Activated T-helper 2 cell treated with anti-CD3 and anti-CD28 coated beads, Interferon-gamma antibody, Interleukin-2, Interleukin-4, amounts not matched to agents 10 μg/mL and 5 μg/mL and 100 μg/mL, durations not matched to agents 14 hours and 24 hours and 36 hours (primary cell): Measurements from ENCODE around the gene PRSS1. TPM values are rescaled to one million over a fixed set of nuclear protein-coding genes. Genes with fewer than 3 reads are reported as not detected.

Experiments used
- DNase-seq: peaks from one replicate; pipeline ENCODE4 v3.0.0; 2021; ENCODE audit warnings: low spot score
- H3K27ac Mint-ChIP-seq: one replicate; pipeline ENCODE4 v1.8.0; 2021; ENCODE audit warnings: mixed read lengths
- H3K27me3 Mint-ChIP-seq: one replicate; pipeline ENCODE4 v1.8.0; 2021; ENCODE audit warnings: low read depth, mixed read lengths
- H3K36me3 Mint-ChIP-seq: one replicate; pipeline ENCODE4 v1.8.0; 2021; ENCODE audit warnings: low read depth, mixed read lengths
- H3K4me1 Mint-ChIP-seq: one replicate; pipeline ENCODE4 v1.8.0; 2021; ENCODE audit warnings: low read depth, mixed read lengths
- H3K4me3 Mint-ChIP-seq: one replicate; pipeline ENCODE4 v1.8.0; 2021; ENCODE audit warnings: low read depth, mild to moderate bottlenecking, moderate library complexity, mixed read lengths
- H3K9me3 Mint-ChIP-seq: one replicate; pipeline ENCODE4 v1.8.0; 2021; ENCODE audit warnings: mixed read lengths
- intact Hi-C: fragments of 100-400 bp; cut with micrococcal nuclease; formaldehyde crosslinking; loops from one replicate; pipeline ENCODE4 v1.15.1; 2023
- total RNA-seq: library from RNA; stranded (reverse); gene quantifications from 2 replicates; pipeline ENCODE4 v1.2.3, GENCODE V29; 2022

The PRSS1 gene
- total RNA-seq, 1 donor from 2014 or later, result not detected

GRCh38 chr7:142800699-142801260 lies 51.5 kb downstream of the PRSS1 start:
- no peaks in the 10 kb centered on the region for H3K27me3 Mint-ChIP-seq
- no peaks in the 10 kb centered on the region for H3K9me3 Mint-ChIP-seq
- H3K4me1 Mint-ChIP-seq, result peaks cover 73% of the 10 kb centered on the region
- intact Hi-C loops, result loop anchor here (1.0 kb wide), 1 partner anchor 8 kb away; no protein-coding TSS in a partner anchor
- peak overlapping the region; percentile 95 for H3K4me3 Mint-ChIP-seq
- peaks cover 91% of the 10 kb centered on the region for H3K36me3 Mint-ChIP-seq
- no peak for DNase-seq
- peak overlapping the region; percentile 99 for H3K27ac Mint-ChIP-seq

GRCh38 chr7:142801601-142802295 lies 52.5 kb downstream of the PRSS1 start:
- no peak for DNase-seq
- Mint-ChIP-seq H3K27me3 (no peaks in the 10 kb centered on the region), H3K4me3 (peak overlapping the region; percentile 95), H3K36me3 (peaks cover 87% of the 10 kb centered on the region), H3K4me1 (peaks cover 81% of the 10 kb centered on the region), H3K9me3 (no peaks in the 10 kb centered on the region), H3K27ac (peak overlapping the region; percentile 99)
- intact Hi-C loops, result no loop called here

GRCh38 chr7:142802301-142802700 lies 53.0 kb downstream of the PRSS1 start:
- peaks cover 86% of the 10 kb centered on the region for H3K4me1 Mint-ChIP-seq
- peaks cover 86% of the 10 kb centered on the region for H3K36me3 Mint-ChIP-seq
- no peaks in the 10 kb centered on the region for H3K27me3 Mint-ChIP-seq
- peak overlapping the region; percentile 95 for H3K4me3 Mint-ChIP-seq
- intact Hi-C loops, result no loop called here
- H3K9me3 Mint-ChIP-seq, result no peaks in the 10 kb centered on the region
- DNase-seq, result no peak
- peak overlapping the region; percentile 99 for H3K27ac Mint-ChIP-seq

Other genes starting within 250 kb of the PRSS1 start
- not detected in 2 replicates for gene PRSS2, start 21.5 kb downstream of the PRSS1 start, total RNA-seq
- gene EPHB6, start 105.6 kb downstream of the PRSS1 start, total RNA-seq, result 2.4 and 3.0 TPM in 2 replicates
- 0.07 TPM in 1 of 2 replicates, not detected in the other for gene TRPV6, start 136.3 kb downstream of the PRSS1 start, total RNA-seq
- not detected in 2 replicates for gene TRPV5, start 184.3 kb downstream of the PRSS1 start, total RNA-seq
- not detected in 2 replicates for gene LLCFC1, start 190.0 kb downstream of the PRSS1 start, total RNA-seq
- 0.78 and 0.96 TPM in 2 replicates for gene KEL, start 212.9 kb downstream of the PRSS1 start, total RNA-seq